A549 (cell line): ENCODE results near the gene RELL1. TPM values are rescaled to one million over a fixed set of nuclear protein-coding genes. Genes with fewer than 3 reads are reported as not detected.

Experiments
- ATAC-seq, 2 experiments: fragments of 200-7000 bp in 1 of 2; fragments of >200 bp in 1 of 2; cut with Nextera tagmentation in 1 of 2; cut with Tn5 transposase in 1 of 2; 3 replicates each; pipeline versions ENCODE4 v1.8.0 to v1.9.1; 2018 to 2020; ENCODE audit warnings: mild to moderate bottlenecking in 1 of 2, moderate library complexity in 1 of 2
- CTCF ChIA-PET: fragments of 300-600 bp; sonication (Branson Sonifier 250); formaldehyde crosslinking; extraction: SDS; loops from one replicate; lab custom pipeline; 2021; ENCODE audit warnings: antibody characterized with exemption, inconsistent platforms; lab: Yijun Ruan, JAX
- POLR2A ChIA-PET: fragments of 350-600 bp; formaldehyde crosslinking; extraction: SDS; loops from one replicate; lab custom pipeline; 2021; ENCODE audit warnings: antibody characterized with exemption, inconsistent platforms; lab: Yijun Ruan, JAX
- DNase-seq, 2 experiments: peaks; one replicate each; pipeline versions ENCODE4 v3.0.0 to v3.0.0-alpha.2; 2011 to 2016; ENCODE audit warnings: low read depth in 1 of 2, low spot score in 1 of 2
- FAIRE-seq: peaks from 2 replicates; lab custom pipeline; 2011; peaks lifted over from hg19 to GRCh38; lab: Jason Lieb, UNC
- H3K27ac ChIP-seq, 2 experiments: fragments of >200 bp; sonication (Bioruptor Twin); formaldehyde crosslinking; 3 replicates each; pipeline ENCODE4 v1.5.1; 2016 to 2017
- H3K4me1 ChIP-seq: fragments of >200 bp; sonication (Bioruptor Twin); formaldehyde crosslinking; 3 replicates; pipeline ENCODE4 v1.6.1; 2016
- H3K4me2 ChIP-seq: fragments of >200 bp; sonication (Bioruptor Twin); formaldehyde crosslinking; 3 replicates; pipeline ENCODE4 v1.6.1; 2016
- H3K4me3 ChIP-seq: fragments of >200 bp; sonication (Bioruptor Twin); formaldehyde crosslinking; 3 replicates; pipeline ENCODE4 v1.5.1; 2016
- H3K9me3 ChIP-seq: fragments of >200 bp; sonication (Bioruptor Twin); formaldehyde crosslinking; 3 replicates; pipeline ENCODE4 v1.6.1; 2016
- CBX2 ChIP-seq: fragments of 200-600 bp; sonication (generic); IDR thresholded peaks from 2 replicates; pipeline ENCODE4 v1.6.1; 2016; ENCODE audit warnings: low read depth, mild to moderate bottlenecking, borderline replicate concordance
- CHD2 ChIP-seq: fragments of 150-350 bp; IDR thresholded peaks from 2 replicates; pipeline ENCODE4 v1.6.1; 2014; ENCODE audit warnings: low read length; ENCODE audit not compliant: partially characterized antibody
- EP300 ChIP-seq, 2 experiments: fragments of >200 bp; sonication (Bioruptor Twin); formaldehyde crosslinking; IDR thresholded peaks; 2 replicates in 1 of 2; 3 replicates in 1 of 2; pipeline ENCODE4 v1.6.1; 2016 to 2017
- FOSB ChIP-seq: fragments of 250-450 bp; sonication (Bioruptor Pico); IDR thresholded peaks from 2 replicates; pipeline ENCODE4 v1.5.0; 2020; ENCODE audit warnings: mild to moderate bottlenecking, moderate library complexity
- GATA3 ChIP-seq: IDR thresholded peaks from 2 replicates; pipeline ENCODE4 v1.6.1; 2012; ENCODE audit warnings: borderline replicate concordance
- HOXA7 ChIP-seq: fragments of 250-450 bp; sonication (Bioruptor Pico); IDR thresholded peaks from 2 replicates; pipeline ENCODE4 v1.5.0; 2020; ENCODE audit warnings: mild to moderate bottlenecking, moderate library complexity
- JUN ChIP-seq, 2 experiments: fragments of >200 bp; sonication (Bioruptor Twin); formaldehyde crosslinking; IDR thresholded peaks; 2 replicates in 1 of 2; 3 replicates in 1 of 2; pipeline ENCODE4 v1.6.1; 2016 to 2017
- JUNB ChIP-seq: fragments of >200 bp; sonication (Bioruptor Twin); formaldehyde crosslinking; IDR thresholded peaks from 2 replicates; pipeline ENCODE4 v1.6.1; 2016
- KDM5A ChIP-seq: fragments of 200-600 bp; sonication (generic); IDR thresholded peaks from 2 replicates; pipeline ENCODE4 v1.6.1; 2016; ENCODE audit warnings: antibody characterized with exemption, mild to moderate bottlenecking
- MAFK ChIP-seq: fragments of 450-650 bp; IDR thresholded peaks from 2 replicates; pipeline ENCODE4 v1.6.1; 2014; ENCODE audit not compliant: partially characterized antibody
- NPAS2 ChIP-seq: fragments of 250-450 bp; sonication (Bioruptor Pico); IDR thresholded peaks from 2 replicates; pipeline ENCODE4 v1.8.0; 2022; ENCODE audit warnings: mild to moderate bottlenecking, moderate library complexity, borderline replicate concordance
- RAD21 ChIP-seq, 2 experiments: fragments of >200 bp in 1 of 2; sonication (Bioruptor Twin) in 1 of 2; formaldehyde crosslinking in 1 of 2; IDR thresholded peaks in 1 of 2; conservative IDR thresholded peaks in 1 of 2; 2 replicates in 1 of 2; 3 replicates in 1 of 2; pipeline ENCODE4 v1.6.1; 2012 to 2018; ENCODE audit warnings: inconsistent platforms in 1 of 2
- RCOR1 ChIP-seq: fragments of 150-350 bp; IDR thresholded peaks from 2 replicates; pipeline ENCODE4 v1.6.1; 2014; ENCODE audit warnings: antibody characterized with exemption, low read length, low read depth
- RNF2 ChIP-seq: fragments of 200-600 bp; sonication (generic); IDR thresholded peaks from 2 replicates; pipeline ENCODE4 v1.6.1; 2016; ENCODE audit warnings: low read depth, mild to moderate bottlenecking, antibody characterized with exemption, moderate library complexity, borderline replicate concordance
- SREBF2 ChIP-seq: fragments of 450-650 bp; IDR thresholded peaks from 2 replicates; pipeline ENCODE4 v1.6.1; 2014; ENCODE audit warnings: mild to moderate bottlenecking, moderate library complexity
- TFCP2L1 ChIP-seq: fragments of 250-450 bp; sonication (Bioruptor Pico); IDR thresholded peaks from 2 replicates; pipeline ENCODE4 v1.5.0; 2021; ENCODE audit warnings: mild to moderate bottlenecking
- USF2 ChIP-seq: fragments of 450-650 bp; IDR thresholded peaks from 2 replicates; pipeline ENCODE4 v1.6.1; 2014; ENCODE audit warnings: antibody characterized with exemption
- WGBS: methylation state at CpG from one replicate; pipeline ENCODE4 v1.1.6; 2017; ENCODE audit errors: missing lambda C conversion rate; 5-methylcytosine and 5-hydroxymethylcytosine counted together
- polyA plus RNA-seq, 4 experiments: library from polyadenylated mRNA; depleted of rRNA in 3 of 4; stranded (reverse); fragments of >200 nt; fragmentation: RNase III in 1 of 4; extraction: RNeasy Plus Mini Kit Qiagen cat#74134 plus additional on column Dnase treatment in 1 of 4; gene quantifications; 2 replicates in 3 of 4; 3 replicates in 1 of 4; pipeline ENCODE4 v1.2.3, GENCODE V29; 2011 to 2017
- TF ChIP-seq, protein P1 (sequence below): fragments of 200-600 bp; sonication (generic); IDR thresholded peaks from 2 replicates; pipeline ENCODE4 v1.6.1; 2016; ENCODE audit warnings: antibody characterized with exemption, mild to moderate bottlenecking, moderate library complexity
- TF ChIP-seq, protein P2 (sequence below): fragments of 250-450 bp; sonication (Bioruptor Pico); IDR thresholded peaks from 2 replicates; pipeline ENCODE4 v1.5.0; 2020; ENCODE audit warnings: low read depth, mild to moderate bottlenecking, moderate library complexity

RELL1 gene
- polyA plus RNA-seq, 2 of the 4 experiments (the other 2 are of a cell fraction): 5.0 to 9.6 TPM

DNA sequence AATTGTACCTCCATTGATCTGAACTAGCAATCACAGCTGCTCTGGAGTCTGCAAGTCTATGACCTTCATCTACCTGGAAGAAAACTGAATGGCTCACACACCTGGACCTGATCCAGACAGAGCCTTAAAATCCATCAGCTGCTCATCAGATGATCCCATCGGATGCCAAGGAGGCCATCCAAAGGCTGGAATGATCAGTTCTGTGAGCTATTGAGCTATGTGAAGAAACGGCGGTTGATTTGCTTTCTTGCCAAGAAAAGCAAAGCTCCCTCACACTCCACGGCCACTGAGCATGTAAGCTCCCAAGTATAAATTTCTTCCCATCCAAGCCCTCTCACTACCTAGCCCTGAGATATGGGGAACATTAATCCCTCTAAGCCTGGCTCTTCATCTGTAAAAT is 63.1 kb downstream of the RELL1 start:
- H3K4me1 ChIP-seq: no peaks in the 10 kb centered on the region
- ChIA-PET CTCF (interaction anchor here (0.8 to 0.9 kb wide), 2 partner anchors 20 to 21 kb away, joined by 3 to 5 read pairs; no protein-coding TSS in a partner anchor), POLR2A (no interaction called here)
- H3K4me2 ChIP-seq: no peak overlapping the region
- no peak overlapping the region for H3K27ac ChIP-seq
- no peak overlapping the region for H3K4me3 ChIP-seq
- no peak for ATAC-seq
- no peak for TF ChIP-seq RNF2
- no peak for TF ChIP-seq NPAS2 (CRISPR knock-in tag)
- no peak for TF ChIP-seq MAFK
- TF ChIP-seq CBX2: no peak
- TF ChIP-seq, protein P1, sequence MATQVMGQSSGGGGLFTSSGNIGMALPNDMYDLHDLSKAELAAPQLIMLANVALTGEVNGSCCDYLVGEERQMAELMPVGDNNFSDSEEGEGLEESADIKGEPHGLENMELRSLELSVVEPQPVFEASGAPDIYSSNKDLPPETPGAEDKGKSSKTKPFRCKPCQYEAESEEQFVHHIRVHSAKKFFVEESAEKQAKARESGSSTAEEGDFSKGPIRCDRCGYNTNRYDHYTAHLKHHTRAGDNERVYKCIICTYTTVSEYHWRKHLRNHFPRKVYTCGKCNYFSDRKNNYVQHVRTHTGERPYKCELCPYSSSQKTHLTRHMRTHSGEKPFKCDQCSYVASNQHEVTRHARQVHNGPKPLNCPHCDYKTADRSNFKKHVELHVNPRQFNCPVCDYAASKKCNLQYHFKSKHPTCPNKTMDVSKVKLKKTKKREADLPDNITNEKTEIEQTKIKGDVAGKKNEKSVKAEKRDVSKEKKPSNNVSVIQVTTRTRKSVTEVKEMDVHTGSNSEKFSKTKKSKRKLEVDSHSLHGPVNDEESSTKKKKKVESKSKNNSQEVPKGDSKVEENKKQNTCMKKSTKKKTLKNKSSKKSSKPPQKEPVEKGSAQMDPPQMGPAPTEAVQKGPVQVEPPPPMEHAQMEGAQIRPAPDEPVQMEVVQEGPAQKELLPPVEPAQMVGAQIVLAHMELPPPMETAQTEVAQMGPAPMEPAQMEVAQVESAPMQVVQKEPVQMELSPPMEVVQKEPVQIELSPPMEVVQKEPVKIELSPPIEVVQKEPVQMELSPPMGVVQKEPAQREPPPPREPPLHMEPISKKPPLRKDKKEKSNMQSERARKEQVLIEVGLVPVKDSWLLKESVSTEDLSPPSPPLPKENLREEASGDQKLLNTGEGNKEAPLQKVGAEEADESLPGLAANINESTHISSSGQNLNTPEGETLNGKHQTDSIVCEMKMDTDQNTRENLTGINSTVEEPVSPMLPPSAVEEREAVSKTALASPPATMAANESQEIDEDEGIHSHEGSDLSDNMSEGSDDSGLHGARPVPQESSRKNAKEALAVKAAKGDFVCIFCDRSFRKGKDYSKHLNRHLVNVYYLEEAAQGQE: no peak
- TF ChIP-seq CHD2: no peak
- TF ChIP-seq KDM5A: no peak
- TF ChIP-seq HOXA7 (CRISPR knock-in tag): no peak
- no peak for TF ChIP-seq SREBF2
- no peak for TF ChIP-seq JUNB
- TF ChIP-seq, protein P2, sequence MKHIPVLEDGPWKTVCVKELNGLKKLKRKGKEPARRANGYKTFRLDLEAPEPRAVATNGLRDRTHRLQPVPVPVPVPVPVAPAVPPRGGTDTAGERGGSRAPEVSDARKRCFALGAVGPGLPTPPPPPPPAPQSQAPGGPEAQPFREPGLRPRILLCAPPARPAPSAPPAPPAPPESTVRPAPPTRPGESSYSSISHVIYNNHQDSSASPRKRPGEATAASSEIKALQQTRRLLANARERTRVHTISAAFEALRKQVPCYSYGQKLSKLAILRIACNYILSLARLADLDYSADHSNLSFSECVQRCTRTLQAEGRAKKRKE (CRISPR knock-in tag): no peak
- no peak for TF ChIP-seq USF2
- no peak for TF ChIP-seq RCOR1
- TF ChIP-seq RAD21 (conservative IDR thresholded peaks at IDR 0.05 in 1 of 2, IDR thresholded peaks at IDR 0.05 in 1 of 2): no peak
- no peak for TF ChIP-seq FOSB (CRISPR knock-in tag)
- no peak for DNase-seq
- H3K9me3 ChIP-seq: no peaks in the 10 kb centered on the region
- FAIRE-seq: no peak
- WGBS: 91% methylated on average over 4 of the region's 4 CpGs

DNA sequence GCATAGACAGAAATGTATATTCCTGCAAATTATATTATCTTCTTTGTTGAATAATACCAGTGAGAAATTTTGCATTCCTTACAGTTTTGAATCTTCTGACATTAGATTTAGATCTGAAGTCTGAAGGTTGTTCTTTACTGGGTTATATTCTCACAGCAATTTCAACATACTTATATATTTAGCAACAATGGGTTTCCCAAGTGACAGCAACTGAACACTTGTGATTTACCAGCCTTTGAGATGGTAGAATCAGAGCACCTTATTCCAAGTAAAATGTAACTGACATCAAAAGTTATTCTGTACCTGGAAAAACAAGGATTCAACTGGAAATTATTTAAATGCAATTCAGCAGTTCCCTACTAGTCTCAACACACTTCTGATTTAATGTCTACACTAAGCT is 66.0 kb downstream of the RELL1 start:
- H3K9me3 ChIP-seq: no peaks in the 10 kb centered on the region
- H3K4me1 ChIP-seq: no peaks in the 10 kb centered on the region
- FAIRE-seq (no peak), ATAC-seq (no peak), DNase-seq (no peak)
- ChIA-PET CTCF (interaction anchor here (0.9 to 1.1 kb wide), 3 partner anchors 17 to 63 kb away, joined by 3 to 4 read pairs (median 3); no protein-coding TSS in a partner anchor), POLR2A (no interaction called here)
- no peak overlapping the region for H3K27ac ChIP-seq
- no peak overlapping the region for H3K4me3 ChIP-seq
- TF ChIP-seq, protein P1: no peak
- TF ChIP-seq TFCP2L1 (CRISPR knock-in tag) (no peak), GATA3 (no peak), EP300 (IDR thresholded peaks at IDR 0.05) (no peak), JUN (IDR thresholded peaks at IDR 0.05) (no peak)
- H3K4me2 ChIP-seq: no peak overlapping the region
